GM21529 (cell line): ENCODE data around the gene ZER1.
A peak's percentile ranks its signal among the peaks of the same experiment; 100 is the strongest.
"Not testable (repeated sequence)": the region's sequence is repeated elsewhere in the genome, so short reads cannot be mapped to it uniquely, and the experiment has no call there.

Experiments
- ATAC-seq: cut with Tn5 transposase; IDR thresholded peaks from one replicate; pipeline ENCODE4 v1.9.1; 2021; ENCODE audit not compliant: unreplicated experiment

ZER1 gene

DNA sequence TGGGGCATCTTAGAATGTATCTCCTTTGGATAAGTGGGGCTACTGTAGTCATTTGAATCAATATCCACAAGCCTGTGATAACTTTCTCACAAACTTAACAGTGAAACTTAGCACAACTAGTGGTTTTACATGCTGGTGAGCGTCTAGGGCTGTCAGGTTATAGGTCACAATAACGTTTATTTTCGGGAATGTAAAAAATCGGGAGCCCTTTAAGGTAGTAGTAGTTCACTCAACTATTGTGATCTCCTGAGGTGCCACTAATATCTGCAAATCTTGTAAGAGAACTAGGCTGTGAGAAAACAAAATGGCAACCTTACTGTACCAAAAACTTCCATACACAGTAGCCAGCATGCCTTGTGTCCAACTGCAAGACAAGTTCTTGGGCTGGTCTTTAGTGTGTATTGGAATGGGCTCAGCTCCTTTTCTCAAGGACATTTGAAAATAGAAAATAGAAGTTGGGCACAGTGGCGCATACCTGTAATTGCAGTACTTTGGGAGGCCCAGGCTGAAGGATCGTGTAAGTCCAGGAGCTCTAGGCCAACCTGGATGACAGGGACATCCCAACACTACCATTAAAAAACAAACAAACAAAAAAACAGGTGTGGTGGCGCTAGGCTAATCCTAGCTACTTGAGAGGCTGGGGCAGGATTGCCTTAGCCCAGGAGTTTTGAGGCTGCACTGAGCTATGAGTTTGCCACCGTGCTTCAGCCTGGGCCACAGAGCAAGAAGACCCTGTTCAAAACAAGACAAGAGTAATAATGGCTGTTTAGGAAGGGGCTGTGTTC lies 74.6 kb downstream of the ZER1 start:
- ATAC-seq, result no peak

DNA sequence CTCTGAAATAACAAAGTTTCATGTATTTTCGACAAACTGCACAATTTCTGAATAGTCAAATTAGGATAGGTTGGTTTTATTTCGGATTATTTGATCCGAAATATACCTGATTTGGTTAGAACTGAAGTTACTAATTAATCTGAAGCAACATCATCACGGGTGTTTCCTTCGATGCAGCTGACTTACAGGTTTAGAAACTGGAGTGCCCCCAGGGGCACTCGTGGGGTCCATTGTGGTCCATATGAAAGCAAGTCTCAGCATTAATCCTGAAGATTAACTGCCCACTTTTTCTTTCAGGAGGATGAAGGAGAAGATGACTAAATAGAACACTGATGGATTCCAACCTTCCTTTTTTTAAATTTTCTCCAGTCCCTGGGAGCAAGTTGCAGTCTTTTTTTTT lies 77.4 kb downstream of the ZER1 start:
- ATAC-seq, result no peak

DNA sequence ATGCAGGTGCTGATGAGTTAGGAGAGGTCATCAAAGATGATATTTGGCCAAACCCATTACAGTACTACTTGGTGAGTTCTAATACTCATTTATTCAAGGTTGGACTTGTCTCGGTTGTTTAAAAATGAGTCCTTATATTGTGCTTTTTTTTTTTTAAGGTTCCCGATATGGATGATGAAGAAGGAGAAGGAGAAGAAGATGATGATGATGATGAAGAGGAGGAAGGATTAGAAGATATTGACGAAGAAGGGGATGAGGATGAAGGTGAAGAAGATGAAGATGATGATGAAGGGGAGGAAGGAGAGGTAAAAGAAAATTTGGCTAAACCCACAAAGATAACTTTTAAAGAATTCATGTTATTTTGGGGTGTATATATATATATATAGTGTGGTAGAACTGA lies 78.0 kb downstream of the ZER1 start:
- ATAC-seq, result not testable (repeated sequence)

DNA sequence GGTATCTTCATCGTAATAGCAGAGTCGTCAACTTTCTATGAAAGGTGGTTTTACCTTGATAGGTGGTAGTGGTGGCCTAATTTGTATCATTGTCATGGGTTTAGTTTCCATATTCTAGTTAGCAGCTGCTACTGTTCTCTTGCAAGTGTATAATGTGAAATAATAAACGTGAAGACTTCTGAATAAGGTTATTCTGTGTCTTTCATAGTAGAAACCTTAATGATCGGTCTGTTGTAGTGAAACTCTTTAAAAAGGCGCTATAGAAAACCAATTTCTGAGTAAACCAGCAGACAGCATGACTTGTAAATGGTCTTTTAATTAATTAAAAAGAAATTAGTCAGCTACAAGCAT lies 81.1 kb downstream of the ZER1 start:
- ATAC-seq, result no peak

DNA sequence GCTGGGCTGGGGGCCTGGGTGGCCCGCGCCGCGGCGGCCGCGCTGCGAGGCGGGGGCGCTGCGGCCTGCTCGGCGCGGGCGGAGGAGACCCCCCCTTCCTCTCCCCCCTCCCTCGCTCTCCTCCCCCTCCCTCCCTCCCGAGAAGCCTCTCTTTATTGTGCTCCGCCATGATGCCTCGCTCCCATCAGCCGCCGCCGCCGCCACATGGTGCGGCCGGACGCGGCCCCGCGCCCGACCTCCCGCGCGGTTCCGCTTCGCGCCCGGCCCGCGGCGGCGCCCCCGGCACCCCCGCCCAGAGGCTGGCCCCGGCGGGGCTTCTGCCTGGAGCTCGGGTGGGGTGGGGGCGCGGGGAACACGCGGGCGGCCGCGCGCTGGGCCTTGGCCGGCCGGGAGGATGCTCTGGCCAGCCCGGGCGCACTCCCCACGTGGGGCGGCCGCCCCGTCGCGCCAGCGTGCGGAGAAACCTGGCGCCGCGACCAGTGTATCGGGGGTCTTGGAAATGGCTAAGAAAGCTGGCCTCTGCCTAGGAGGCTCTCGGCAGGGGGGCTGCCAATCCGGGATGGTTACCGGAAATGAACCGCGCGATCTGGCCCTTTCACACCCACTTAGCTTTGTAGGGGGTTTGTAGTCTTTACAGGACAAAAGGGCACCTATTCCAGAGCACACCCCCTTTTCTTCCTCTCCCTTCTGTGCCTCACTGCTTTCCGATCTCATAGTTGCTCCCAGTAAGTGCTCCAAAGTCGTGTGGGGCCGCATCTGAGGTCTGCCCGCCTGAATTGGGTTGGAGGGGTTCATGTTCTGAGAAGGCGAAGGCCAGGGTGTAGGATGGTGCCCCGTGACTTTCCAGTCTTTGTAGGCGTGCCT lies 81.7 kb downstream of the ZER1 start:
- no peak for ATAC-seq

DNA sequence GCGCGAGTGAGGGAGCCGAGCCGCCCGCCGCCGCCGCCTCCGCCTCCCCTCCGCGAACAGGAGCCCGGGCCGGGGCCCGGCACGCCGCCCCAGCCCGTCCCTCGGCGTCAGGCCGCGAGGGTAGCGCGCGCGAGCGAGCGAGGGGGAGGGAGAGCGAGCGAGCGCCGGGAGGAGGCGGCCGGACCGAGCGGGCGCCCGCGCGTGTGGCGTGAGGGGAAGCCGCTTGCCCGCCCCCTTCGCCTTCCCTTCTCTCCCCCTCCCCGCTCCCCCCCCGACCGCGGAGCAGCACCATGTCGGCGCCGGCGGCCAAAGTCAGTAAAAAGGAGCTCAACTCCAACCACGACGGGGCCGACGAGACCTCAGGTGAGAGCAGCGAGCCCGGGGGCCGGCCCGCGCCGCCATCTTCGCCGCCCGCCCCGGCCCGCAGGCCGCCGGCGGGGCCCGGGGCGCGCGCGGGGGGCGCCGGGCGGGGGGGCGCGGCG lies 82.4 kb downstream of the ZER1 start:
- peak; percentile 2 for ATAC-seq

DNA sequence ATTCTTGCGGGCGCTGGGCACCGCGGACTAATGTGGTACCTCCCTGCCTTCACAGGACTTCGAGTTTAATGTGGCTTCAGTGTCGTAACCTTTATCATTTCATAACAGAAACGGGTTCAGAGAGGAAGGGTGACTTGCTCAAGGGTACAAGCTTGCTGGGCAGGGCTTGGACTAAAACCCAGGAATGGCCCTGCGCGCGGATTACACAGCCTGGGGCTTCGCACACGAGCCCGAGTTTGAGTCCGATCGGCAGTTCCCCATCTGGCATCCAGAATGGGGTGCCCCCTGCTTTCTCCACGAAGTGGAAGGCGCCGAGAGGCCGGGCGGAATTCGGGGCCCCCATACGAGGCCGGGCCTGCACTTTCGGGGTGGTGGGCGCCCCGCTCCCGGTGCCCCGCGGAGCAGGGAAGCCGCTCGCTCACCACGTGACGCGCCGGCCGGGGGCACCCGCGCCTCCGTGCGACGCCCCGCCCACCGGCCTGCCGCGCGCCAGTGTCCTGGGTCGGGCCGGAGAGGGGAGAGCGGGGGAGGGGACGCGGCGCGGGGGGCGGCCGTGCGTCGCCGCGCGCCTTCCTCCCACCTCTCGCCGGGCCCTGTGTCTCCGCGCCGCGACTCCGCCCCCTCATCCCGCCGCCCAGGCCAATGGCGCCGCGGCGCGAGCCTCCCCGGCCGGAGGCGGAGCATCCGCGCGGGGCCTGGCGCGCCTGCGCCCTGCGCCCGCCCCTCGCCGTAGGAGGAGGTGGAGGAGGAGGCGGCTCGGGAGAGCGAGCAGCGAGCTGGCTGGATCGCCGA lies 83.0 kb downstream of the ZER1 start, which contains the start of gene SET:
SET (plus strand) TSS at position 722 of the 792 bp plus-strand sequence. CDS start 361 bp downstream, outside the sequence.
- peak; percentile 62 for ATAC-seq

DNA sequence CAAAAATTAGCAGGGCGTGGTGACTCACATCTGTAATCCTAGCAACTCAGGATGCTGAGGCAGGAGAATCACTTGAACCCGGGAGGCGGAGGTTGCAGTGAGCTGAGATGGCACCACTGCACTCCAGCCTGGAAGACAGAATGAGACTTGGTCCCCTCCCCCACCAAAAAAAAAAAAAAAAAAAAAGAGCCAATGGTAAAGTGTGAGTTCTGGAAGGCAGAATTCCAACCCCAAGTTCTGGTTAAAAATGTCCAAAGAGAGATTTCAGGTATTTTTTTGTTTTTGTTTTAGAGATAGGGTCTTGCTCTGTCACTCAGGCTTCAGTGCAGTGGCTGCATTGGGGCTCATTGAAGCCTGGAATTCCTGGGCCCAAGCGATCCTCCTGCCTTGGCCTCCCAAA lies 84.3 kb downstream of the ZER1 start:
- no peak for ATAC-seq

DNA sequence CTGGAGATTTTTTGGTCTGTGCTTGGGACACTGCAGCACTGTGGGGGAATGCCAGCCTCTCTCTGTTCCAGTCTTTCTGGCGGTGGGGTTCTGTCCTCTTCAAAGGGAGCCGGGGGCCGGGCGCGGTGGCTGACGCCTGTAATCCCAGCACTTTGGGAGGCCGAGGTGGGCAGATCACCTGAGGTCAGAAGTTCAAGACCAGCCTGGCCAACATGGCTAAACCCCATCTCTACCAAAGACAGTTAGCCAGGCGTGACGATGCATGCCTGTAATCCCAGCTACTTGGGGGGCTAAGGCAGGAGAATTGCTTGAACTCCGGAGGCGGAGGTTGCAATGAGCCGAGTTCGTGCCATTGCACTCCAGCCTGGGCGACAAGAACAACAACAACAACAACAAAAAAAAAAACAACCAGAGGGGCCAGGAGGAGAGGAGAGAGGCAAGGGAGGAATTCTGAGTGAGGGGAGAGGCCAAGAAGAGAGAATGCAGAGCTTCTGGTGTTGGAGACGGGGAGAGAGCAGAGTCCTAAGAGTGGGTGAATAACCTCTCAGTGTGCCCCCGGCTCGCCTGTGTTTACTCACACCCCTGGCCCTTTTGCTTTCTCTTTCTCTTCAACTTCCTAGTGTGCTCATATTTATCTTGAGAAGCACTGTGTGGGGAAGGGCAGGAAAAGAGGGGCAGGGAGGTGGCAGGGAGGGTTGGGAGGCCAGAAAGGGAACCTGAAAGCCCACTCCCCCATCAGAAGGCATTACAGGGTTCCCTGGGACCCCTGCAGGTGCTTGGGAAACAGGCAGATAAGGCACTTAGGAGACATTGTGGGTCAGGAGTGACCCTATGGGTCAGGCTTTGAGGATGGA lies 85.9 kb downstream of the ZER1 start:
- ATAC-seq, result no peak

DNA sequence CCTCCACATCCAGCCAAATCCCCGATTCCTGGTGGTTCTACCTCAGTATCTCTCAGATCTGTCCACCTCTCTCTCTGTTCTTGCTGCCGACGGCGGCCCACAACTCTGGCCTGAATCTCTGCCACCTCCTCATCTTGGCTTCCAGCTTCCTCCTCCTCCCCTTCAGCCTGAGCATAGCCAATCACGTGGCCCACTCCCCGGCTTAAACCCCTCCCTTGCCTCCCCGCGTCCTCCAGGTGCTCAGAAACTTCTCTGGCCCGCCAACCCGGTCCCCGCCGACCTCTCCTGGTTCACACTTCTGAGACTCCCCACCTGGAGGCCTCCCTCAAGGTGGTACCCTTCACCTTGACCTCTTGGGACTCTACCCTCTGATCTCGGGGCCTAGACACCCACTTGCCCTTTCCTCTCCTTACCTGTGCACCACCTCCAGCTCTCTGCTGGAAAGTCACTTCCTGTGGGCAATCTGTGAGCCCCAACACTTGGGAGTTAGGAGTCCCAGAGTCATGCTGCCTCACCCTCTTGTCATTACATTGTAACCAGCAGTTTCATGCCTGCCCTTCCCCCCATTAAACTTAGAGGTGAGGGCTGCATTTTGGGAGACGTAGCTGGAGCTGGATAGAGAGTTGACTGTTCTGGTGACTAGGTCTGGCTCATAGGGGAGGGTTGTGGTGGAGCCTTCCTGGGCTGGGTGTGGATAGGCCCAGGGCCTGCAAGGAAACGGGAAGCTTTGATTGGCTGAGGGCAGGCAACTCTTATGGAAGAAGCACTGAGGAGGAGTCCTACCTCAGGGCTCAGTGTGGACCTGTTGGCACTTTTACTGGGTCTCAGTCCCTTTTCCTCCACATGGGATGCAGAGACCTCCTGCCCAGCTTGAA lies 87.2 kb downstream of the ZER1 start:
- ATAC-seq, result peak; percentile 37

DNA sequence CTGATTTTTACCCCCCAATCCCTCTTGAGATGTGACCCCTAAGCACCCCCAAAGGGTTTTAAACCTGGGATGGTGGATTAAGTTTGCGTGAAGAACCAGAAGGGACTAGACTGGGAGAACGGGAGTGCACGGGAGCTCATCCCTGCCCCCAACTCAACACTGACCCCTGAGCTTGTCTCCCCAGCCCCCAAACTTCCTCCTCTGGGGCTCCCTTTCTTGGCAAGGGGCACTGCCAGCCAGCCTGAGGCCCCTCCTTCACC lies 87.7 kb downstream of the ZER1 start:
- ATAC-seq, result no peak

DNA sequence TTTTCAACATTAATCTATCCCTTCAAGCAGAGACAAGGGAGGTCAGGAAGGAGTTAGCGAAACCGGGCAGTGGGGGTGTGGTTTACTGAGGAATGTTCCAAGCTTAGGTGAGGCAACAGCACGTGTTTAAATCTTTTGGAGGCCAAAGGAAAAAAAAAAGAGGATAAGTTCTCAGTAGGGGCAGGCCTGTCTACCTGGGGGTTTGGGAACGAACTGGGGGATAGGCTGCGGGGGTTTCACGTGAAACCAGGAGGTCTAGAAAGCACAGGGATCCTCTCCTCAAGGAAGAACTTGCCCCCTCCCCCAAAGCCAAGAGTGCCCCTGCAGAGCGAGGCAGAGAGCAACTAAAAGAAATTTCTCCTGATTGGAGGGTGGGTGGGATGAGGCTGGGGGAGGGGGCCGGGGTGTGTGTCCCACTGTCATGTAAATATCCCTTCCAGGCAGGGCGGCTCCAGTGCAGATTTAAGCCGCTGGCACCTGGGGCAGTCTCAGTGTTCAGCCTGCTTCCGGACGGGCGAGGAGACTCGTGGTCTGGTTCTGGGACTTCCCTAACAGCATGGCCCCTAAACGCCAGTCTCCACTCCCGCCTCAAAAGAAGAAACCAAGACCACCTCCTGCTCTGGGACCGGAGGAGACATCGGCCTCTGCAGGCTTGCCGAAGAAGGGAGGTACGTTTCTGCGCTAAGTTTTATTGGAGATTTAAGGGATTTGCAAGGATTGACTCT lies 88.2 kb downstream of the ZER1 start:
- no peak for ATAC-seq
